Stimulated activated CD8-positive, alpha-beta memory T cell treated with anti-CD3 and anti-CD28 coated beads, Interleukin-12 subunit alpha, Interleukin-12 subunit beta, amount 100 ng/mL, for 24 hours (primary cell): ENCODE results near the gene MYOZ3.

Experiments
- DNase-seq: peaks from one replicate; pipeline ENCODE4 v3.0.0-alpha.2; 2020; ENCODE audit errors: extremely low read depth

The MYOZ3 gene

GRCh38 chr5:150700594-150701377 lies 39.7 kb downstream of the MYOZ3 start, which contains the start of gene RBM22:
TSS of gene RBM22 (minus strand) at chr5:150701062. CDS start at chr5:150700985, 77 bp downstream.
- peak; percentile 71 for DNase-seq

- no peak for DNase-seq
Measured at GRCh38 chr5:150703762-150704161, 42.7 kb downstream of the MYOZ3 start.

GRCh38 chr5:150706776-150707390 lies 45.8 kb downstream of the MYOZ3 start:
- no peak for DNase-seq

GRCh38 chr5:150710165-150710564 lies 49.1 kb downstream of the MYOZ3 start:
- no peak for DNase-seq

- DNase-seq: no peak
Measured at GRCh38 chr5:150723845-150724244, 62.8 kb downstream of the MYOZ3 start.
